HG02623 (cell line): ENCODE results near the gene SLC11A1.

Source experiments
- ATAC-seq: cut with Tn5 transposase; IDR thresholded peaks from one replicate; pipeline ENCODE4 v1.9.1; 2021; ENCODE audit warnings: moderate library complexity; ENCODE audit not compliant: unreplicated experiment

SLC11A1 gene

GRCh38 chr2:218431878-218432277, 49.8 kb downstream of the SLC11A1 start:
- ATAC-seq = no peak

DNA sequence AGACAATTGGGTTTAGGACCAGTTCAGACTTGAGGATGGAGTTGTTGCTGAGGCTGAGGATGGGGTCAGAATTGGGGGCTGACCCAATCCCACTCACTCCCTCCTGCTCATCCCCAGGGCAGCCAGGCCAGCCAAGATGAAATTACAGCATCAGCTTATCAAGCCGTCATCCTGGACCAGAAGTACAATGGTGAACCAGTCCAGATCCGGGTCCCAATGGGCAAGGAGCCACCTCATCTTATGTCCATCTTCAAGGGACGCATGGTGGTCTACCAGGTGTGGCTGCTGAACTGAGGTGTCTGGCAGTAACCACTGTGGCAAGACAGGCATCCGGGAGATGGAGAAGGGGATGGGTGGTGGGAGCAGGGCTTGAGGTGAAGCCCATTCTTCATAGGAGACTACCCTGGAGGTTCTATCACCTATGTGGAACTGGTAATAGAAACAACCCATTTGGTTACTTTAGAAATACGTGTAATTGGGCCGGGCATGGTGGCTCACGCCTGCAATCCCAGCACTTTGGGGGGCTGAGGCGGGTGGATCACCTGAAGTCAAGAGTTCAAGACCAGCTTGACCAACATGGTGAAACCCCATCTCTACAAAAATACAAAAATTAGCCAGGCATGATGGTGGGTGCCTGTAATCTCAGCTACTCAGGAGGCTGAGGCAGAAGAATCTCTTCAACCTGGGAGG, 50.7 kb downstream of the SLC11A1 start:
- no peak for ATAC-seq

GRCh38 chr2:218434456-218434855, 52.4 kb downstream of the SLC11A1 start:
- ATAC-seq = no peak

- ATAC-seq = no peak
Measured at GRCh38 chr2:218435003-218435982, 53.2 kb downstream of the SLC11A1 start.

GRCh38 chr2:218436992-218437391, 54.9 kb downstream of the SLC11A1 start:
- no peak for ATAC-seq

- no peak for ATAC-seq
Measured at GRCh38 chr2:218437969-218438368, 55.9 kb downstream of the SLC11A1 start.

- no peak for ATAC-seq
Measured at GRCh38 chr2:218438596-218438995, 56.5 kb downstream of the SLC11A1 start.

- no peak for ATAC-seq
Measured at GRCh38 chr2:218444692-218445357, 62.8 kb downstream of the SLC11A1 start.

DNA sequence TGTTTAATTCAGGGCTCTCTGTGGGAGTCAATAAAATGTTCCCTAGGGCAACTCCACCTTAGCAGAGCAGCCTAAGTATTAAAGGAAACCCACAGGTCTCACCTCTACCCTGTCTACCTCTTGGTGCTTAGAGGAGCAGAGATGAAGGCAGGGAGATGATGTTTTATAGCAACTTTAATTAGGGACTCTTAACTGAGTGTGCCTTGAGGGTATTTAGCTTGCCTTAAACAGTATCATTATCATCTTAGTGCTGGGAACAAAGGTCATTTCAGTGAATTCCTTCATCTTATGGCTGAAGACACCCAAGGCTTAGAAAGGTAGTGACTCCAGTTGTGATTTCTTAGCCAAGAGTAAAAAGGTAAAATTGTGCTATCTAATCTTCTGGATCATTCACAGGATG, 63.5 kb downstream of the SLC11A1 start:
- no peak for ATAC-seq
